Fibroblast of lung (primary cell): ENCODE measurements around the gene AGO3. TPM values are rescaled to one million over a fixed set of nuclear protein-coding genes. Genes with fewer than 3 reads are reported as not detected.
"Not testable (repeated sequence)": the region's sequence is repeated elsewhere in the genome, so short reads cannot be mapped to it uniquely, and the experiment has no call there.

Experiments used
- DNase-seq, 2 donors: peaks; one replicate each; pipeline versions ENCODE4 v3.0.0 to v3.0.0-alpha.2; 2010; ENCODE audit warnings: low read depth in 2 of 2
- H2AFZ ChIP-seq: 2 replicates; pipeline ENCODE4 v1.5.1; 2012; ENCODE audit warnings: low read length, control low read depth, inconsistent platforms
- H3K27ac ChIP-seq: 2 replicates; pipeline ENCODE4 v1.5.1; 2011; ENCODE audit warnings: low read length, control low read depth; ENCODE audit not compliant: insufficient read depth
- H3K27me3 ChIP-seq: 2 replicates; pipeline ENCODE4 v1.5.1; 2011; ENCODE audit warnings: mild to moderate bottlenecking, low read length; ENCODE audit not compliant: control insufficient read depth, insufficient read depth
- H3K36me3 ChIP-seq: 2 replicates; pipeline ENCODE4 v1.5.1; 2011; ENCODE audit warnings: low read length; ENCODE audit not compliant: control insufficient read depth, insufficient read depth
- H3K4me1 ChIP-seq: 2 replicates; pipeline ENCODE4 v1.5.1; 2011; ENCODE audit warnings: low read length; ENCODE audit not compliant: control insufficient read depth, insufficient read depth; ENCODE audit errors: extremely low read depth
- H3K4me2 ChIP-seq: 2 replicates; pipeline ENCODE4 v1.5.1; 2011; ENCODE audit warnings: low read length, control low read depth; ENCODE audit not compliant: insufficient read depth; ENCODE audit errors: extremely low read depth
- H3K4me3 ChIP-seq, 4 experiments: fragments of 200-600 bp in 1 of 4; sonication (generic) in 1 of 4; replicated peaks in 1 of 4; 2 replicates each; pipeline ENCODE4 v1.5.1; 2011 to 2016; ENCODE audit warnings: low read length in 4 of 4, low read depth in 3 of 4, mild to moderate bottlenecking in 3 of 4, control low read depth in 2 of 4, inconsistent platforms in 1 of 4, mixed read lengths in 1 of 4; ENCODE audit not compliant: insufficient read depth in 1 of 4; ENCODE audit errors: control extremely low read depth in 1 of 4
- H3K79me2 ChIP-seq: 2 replicates; pipeline ENCODE4 v1.5.1; 2012; ENCODE audit warnings: mild to moderate bottlenecking, low read length, inconsistent platforms; ENCODE audit not compliant: control insufficient read depth, insufficient read depth
- H3K9ac ChIP-seq: 2 replicates; pipeline ENCODE4 v1.5.1; 2011; ENCODE audit warnings: mild to moderate bottlenecking, low read length, control low read depth; ENCODE audit not compliant: insufficient read depth
- H3K9me3 ChIP-seq: 2 replicates; pipeline ENCODE4 v1.5.1; 2012; ENCODE audit warnings: low read depth, low read length; ENCODE audit not compliant: control insufficient read depth, insufficient read depth
- H4K20me1 ChIP-seq: 2 replicates; pipeline ENCODE4 v1.5.1; 2011; ENCODE audit warnings: low read length; ENCODE audit not compliant: control insufficient read depth, insufficient read depth; ENCODE audit errors: extremely low read depth
- CTCF ChIP-seq, 2 donors: IDR thresholded peaks in 1 of 2; conservative IDR thresholded peaks in 1 of 2; 1 replicate in 1 of 2; 2 replicates in 1 of 2; pipeline ENCODE4 v1.5.1; 2011 to 2012; ENCODE audit warnings: low read length in 2 of 2, control low read depth in 1 of 2, inconsistent platforms in 1 of 2, low read depth in 1 of 2, mild to moderate bottlenecking in 1 of 2
- EZH2 ChIP-seq: IDR thresholded peaks from 2 replicates; pipeline ENCODE4 v1.5.1; 2012; ENCODE audit warnings: low read length, control low read depth, mild to moderate bottlenecking; ENCODE audit errors: missing control alignments
- polyA plus RNA-seq, 2 donors: library from polyadenylated mRNA; depleted of rRNA in 1 of 2; stranded (reverse) in 1 of 2; unstranded in 1 of 2; fragments of >200 nt; gene quantifications; 2 replicates each; pipeline ENCODE4 v1.2.1, GENCODE V29; 2011 to 2012; ENCODE audit warnings: missing spikeins in 1 of 2
- total RNA-seq: library from RNA; depleted of rRNA; stranded (reverse); fragments of >200 nt; gene quantifications from 2 replicates; pipeline ENCODE4 v1.2.1, GENCODE V29; 2014

The AGO3 gene
- total and polyA plus RNA-seq, 2 donors (not counting 1 experiment from before 2014, with no cell fraction given), result 12.9 to 19.6 TPM

DNA sequence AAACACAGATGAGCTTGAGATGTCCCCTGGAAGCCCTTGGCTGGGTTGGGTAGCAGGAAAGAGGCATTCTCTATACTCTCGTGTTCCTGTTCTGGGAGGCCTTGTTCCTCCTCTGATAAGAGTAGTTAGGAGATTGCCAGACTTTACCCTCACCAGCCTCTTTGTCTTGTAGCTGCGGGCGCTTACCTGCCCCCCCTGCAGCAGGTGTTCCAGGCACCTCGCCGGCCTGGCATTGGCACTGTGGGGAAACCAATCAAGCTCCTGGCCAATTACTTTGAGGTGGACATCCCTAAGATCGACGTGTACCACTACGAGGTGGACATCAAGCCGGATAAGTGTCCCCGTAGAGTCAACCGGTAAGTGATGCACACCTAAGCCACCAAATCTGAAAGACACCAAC lies 42.6 kb upstream of the AGO3 start:
- Histone ChIP-seq H3K27ac (no peak overlapping the region), H3K9ac (no peak overlapping the region), H3K9me3 (no peaks in the 10 kb centered on the region), H3K4me3 (no peak overlapping the region), H3K27me3 (no peaks in the 10 kb centered on the region), H3K4me2 (no peak overlapping the region), H3K79me2 (no peaks in the 10 kb centered on the region), H3K36me3 (peaks cover 2% of the 10 kb centered on the region), H3K4me1 (no peaks in the 10 kb centered on the region), H2AFZ (no peak overlapping the region), H4K20me1 (no peaks in the 10 kb centered on the region)
- TF ChIP-seq EZH2, result no peak
- TF ChIP-seq CTCF (conservative IDR thresholded peaks at IDR 0.05 in 1 of 2, IDR thresholded peaks at IDR 0.05 in 1 of 2; ENCODE audit: low read depth in 1 of 2, low read length in 2 of 2), result no peak
- no peak for DNase-seq

GRCh38 chr1:35888981-35889380 lies 41.9 kb upstream of the AGO3 start:
- H3K36me3 ChIP-seq, H3K27ac ChIP-seq, H3K27me3 ChIP-seq, DNase-seq, H3K4me1 ChIP-seq, H3K9ac ChIP-seq, H2AFZ ChIP-seq, H3K4me2 ChIP-seq, H3K4me3 ChIP-seq, H3K9me3 ChIP-seq, H3K79me2 ChIP-seq, H4K20me1 ChIP-seq: not testable (repeated sequence)

GRCh38 chr1:35893051-35893879 lies 37.6 kb upstream of the AGO3 start:
- Histone ChIP-seq H2AFZ (no peak overlapping the region), H3K4me3 (no peak overlapping the region), H3K4me1 (no peaks in the 10 kb centered on the region), H3K79me2 (no peaks in the 10 kb centered on the region), H3K9ac (no peak overlapping the region), H3K27me3 (no peaks in the 10 kb centered on the region), H3K27ac (no peak overlapping the region), H3K36me3 (peaks cover 4% of the 10 kb centered on the region), H4K20me1 (no peaks in the 10 kb centered on the region), H3K4me2 (no peak overlapping the region), H3K9me3 (no peaks in the 10 kb centered on the region)
- TF ChIP-seq EZH2, result no peak
- TF ChIP-seq CTCF (conservative IDR thresholded peaks at IDR 0.05 in 1 of 2, IDR thresholded peaks at IDR 0.05 in 1 of 2; ENCODE audit: low read depth in 1 of 2, low read length in 2 of 2), result no peak
- no peak for DNase-seq
